Epithelial cell of esophagus (primary cell): ENCODE data around the gene PTPRN2.

Source experiments
- DNase-seq: peaks from one replicate; pipeline ENCODE4 v3.0.0; 2010; ENCODE audit warnings: low read depth
- H3K4me3 ChIP-seq: 2 replicates; pipeline ENCODE4 v1.5.1; 2011; ENCODE audit warnings: mild to moderate bottlenecking, low read length, control low read depth
- TF ChIP-seq, protein P1 (sequence below): IDR thresholded peaks from 2 replicates; pipeline ENCODE4 v1.5.1; 2011; ENCODE audit warnings: low read depth, mild to moderate bottlenecking, low read length, control low read depth, inconsistent platforms; ENCODE audit not compliant: insufficient read depth; ENCODE audit errors: missing control alignments

PTPRN2 gene

DNA sequence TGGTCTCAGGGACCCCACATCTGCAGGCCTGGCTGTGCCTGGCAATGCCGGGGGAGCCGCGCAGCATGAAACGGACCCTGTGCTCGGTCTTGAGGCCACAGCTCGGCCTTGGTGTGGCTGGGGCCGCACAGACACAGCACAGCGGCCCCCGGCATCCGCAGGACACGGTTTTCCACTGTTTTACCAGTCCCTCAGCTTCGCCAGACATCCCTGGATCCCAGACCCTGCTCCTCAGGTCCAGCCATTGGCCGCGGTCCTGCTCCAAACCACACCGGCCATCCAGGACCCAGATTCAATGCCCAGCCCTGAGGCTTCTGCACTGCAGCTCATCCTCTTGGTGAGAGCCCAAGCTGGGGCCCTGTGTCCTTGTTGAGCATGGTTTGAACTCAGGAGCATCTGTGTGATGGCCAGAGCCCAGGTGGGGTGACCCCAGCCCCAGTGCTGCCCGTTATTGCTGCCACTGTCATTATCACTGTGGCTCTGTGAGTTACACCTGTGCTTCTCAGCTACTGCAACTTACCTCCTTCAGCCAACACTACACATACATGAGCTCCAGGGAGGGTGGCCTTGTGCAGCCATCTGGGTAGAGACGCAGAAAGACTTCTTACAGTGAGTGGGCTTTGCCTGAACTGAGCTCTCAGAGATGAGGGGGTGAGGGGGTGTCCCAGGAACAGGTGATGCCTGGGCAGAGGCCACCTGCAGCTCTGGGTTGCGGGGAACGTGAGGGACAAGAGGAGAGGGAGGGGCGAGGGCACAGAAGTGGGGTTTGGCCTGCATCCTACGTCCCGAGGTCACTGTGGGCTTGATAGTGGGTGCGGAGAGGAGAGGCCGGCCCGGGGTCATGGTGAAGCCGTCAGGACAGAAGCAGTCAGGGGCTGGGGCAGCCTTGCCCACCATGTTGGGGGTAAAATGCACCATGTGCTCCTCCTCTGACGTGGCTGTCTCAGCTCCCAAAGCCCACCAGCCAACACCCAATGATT, 567.6 kb downstream of the PTPRN2 start:
- TF ChIP-seq, protein P1, sequence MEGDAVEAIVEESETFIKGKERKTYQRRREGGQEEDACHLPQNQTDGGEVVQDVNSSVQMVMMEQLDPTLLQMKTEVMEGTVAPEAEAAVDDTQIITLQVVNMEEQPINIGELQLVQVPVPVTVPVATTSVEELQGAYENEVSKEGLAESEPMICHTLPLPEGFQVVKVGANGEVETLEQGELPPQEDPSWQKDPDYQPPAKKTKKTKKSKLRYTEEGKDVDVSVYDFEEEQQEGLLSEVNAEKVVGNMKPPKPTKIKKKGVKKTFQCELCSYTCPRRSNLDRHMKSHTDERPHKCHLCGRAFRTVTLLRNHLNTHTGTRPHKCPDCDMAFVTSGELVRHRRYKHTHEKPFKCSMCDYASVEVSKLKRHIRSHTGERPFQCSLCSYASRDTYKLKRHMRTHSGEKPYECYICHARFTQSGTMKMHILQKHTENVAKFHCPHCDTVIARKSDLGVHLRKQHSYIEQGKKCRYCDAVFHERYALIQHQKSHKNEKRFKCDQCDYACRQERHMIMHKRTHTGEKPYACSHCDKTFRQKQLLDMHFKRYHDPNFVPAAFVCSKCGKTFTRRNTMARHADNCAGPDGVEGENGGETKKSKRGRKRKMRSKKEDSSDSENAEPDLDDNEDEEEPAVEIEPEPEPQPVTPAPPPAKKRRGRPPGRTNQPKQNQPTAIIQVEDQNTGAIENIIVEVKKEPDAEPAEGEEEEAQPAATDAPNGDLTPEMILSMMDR = no peak
- no peak overlapping the region for H3K4me3 ChIP-seq
- DNase-seq = no peak

DNA sequence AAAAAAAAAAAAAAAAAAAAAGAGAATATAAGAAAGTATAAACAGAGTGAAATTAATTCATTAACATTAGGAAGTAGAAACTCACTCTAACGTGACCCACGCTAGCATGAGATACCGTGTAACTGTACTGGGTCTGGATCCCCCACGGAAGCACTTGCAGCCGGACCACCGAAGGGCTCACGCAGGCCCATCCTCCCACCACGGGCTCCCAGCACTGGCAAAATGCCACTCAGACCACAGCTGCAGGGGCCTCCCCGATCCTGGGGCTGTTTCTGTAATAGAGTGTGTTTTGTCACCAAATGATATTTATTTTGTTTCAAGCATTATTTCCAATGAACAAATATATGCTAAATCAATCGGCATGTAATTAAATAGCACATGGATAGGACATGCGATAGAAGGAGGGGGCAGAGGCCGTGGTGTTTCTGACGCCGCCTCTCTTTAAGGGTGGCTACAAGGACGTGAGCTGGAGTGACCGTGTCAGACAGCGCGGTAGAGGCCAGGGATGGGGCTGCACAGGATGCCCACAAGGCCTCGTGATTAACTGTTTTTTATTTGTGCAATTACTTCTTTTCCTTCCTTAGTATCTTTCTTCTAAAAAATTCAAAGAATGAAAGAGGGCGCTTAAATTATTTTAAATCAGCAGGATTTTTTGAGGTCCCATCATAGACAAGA, 568.5 kb downstream of the PTPRN2 start:
- TF ChIP-seq, protein P1 = no peak
- no peak overlapping the region for H3K4me3 ChIP-seq
- DNase-seq = no peak

DNA sequence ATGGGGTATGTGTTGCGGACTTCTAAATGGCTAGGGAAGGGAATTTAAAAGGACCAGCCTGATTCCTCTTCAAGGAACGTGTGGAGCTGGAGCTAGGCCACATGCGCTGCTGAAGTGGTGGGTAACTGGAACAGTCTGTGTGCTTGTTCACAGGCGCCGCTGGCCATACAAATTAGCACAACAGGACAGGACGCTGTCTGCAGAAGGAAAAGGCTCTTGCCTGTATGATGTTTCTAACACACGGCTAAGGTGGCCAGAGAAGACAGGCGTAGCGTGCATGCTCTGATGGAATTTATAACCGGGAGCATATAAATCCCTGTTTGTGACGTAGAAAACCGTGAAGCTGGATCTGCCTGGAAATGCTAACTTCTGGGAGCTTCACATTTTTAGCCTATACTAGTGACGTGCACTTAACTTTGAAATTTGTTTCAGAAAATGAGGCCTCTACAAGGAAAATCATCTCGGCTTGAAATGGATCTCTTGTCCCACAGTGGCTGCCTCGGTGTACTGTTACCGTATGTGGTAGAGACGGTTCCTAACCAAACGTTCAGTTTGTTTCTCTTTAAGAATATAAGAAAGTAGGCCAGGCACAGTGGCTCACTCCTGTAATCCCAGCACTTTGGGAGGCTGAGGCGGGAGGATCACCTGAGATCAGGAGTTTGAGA, 569.4 kb downstream of the PTPRN2 start:
- TF ChIP-seq, protein P1 = no peak
- no peak for DNase-seq
- H3K4me3 ChIP-seq = no peak overlapping the region

DNA sequence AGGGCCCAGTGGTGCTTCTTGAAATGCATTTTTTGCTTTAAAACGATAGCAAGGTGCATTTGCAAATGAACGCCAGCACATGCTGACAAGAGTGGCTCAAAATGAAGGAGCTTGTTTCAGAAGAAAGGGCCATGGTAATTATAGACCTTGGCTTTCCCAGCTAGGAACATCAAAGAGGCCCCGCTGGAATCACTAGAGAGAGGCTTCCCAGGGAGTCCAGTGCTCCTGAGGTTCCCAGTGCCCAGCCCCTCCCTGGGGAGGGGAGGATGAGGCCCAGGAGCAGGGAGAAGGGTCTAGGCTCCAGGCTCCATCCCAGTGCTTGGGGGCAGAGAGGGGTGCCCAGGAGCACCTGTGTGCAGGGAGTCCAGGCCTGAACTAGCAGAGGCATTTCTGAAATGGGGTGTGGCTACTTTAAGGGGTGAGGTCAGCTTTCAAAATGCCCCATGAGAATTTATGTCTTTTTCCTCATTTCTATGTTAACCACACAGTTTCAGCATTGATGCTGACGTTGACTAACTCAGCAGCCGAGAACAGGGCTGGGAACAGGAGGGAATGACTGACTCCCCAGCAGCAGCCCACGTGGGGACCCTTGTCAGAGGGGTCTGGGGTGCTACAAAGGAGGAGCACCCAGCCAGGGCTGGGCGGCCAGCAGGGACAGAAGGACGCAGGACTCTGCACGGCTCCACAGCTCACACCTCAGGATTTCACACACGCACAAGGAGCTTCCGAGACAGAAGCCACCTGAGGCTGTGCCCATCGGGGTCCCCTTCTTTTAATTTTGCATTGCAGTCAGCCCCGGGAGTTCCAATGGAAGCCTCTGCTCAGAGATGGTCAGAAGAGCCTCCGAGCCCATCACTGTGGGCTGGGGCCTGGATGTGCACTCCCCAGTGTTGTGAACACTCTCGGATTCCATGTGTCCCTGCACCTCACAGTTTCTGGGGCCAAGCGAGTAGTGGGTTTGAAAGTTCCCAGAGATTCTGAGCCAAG, 570.2 kb downstream of the PTPRN2 start:
- no peak for DNase-seq
- no peak overlapping the region for H3K4me3 ChIP-seq
- TF ChIP-seq, protein P1 = no peak

DNA sequence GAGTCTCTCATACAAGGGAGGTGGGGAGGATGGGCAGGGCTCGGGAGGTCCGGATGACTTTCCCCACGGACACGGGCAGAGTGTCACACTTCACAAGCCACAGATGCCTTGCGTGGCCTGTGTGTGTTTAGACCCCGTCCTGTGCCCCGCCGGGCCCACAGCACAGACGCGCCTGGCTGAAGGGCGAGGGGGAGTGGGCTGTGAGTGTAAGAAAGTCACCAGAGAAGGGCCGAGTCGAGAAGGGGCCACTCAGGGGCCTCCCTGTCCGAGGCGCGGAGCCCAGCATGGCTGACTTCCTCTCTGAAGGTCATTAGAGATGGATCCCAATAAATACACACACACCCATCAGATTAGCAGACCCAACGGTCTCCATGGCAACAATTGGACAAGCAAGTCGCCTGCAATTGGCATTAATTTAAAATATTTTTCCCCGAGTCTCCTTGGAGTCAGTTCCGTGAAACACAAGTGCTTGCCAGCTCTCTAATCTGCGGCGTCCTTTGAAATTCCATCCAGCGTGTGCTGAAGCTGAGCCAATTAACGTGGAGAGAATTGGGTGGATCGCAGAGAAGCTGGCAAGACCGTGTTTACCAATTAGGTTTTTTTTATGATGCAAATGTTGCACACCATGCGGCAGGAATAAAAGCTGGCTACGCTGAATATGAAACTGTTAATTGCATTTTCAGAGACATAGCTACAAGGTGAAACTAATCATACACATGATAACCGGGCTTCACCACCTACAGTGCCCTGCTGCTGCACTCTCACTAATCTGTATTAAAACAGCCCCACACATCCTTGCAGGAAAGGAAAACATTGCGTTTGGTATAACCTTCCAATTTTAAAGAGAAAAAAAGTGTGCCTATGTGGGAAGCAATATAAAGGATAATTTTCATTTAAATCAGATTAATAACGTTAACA, 571.2 kb downstream of the PTPRN2 start:
- no peak for DNase-seq
- H3K4me3 ChIP-seq = no peak overlapping the region
- TF ChIP-seq, protein P1 = no peak
